Ascending aorta (tissue), 2 donors: ENCODE measurements around the gene UBB. TPM values are rescaled to one million over a fixed set of nuclear protein-coding genes. Genes with fewer than 3 reads are reported as not detected.
A peak's percentile ranks its signal among the peaks of the same experiment; 100 is the strongest.

Experiments
- DNase-seq, 2 donors: peaks; one replicate each; pipeline ENCODE4 v3.0.0-alpha.2; 2019; ENCODE audit warnings: low spot score in 2 of 2
- H3K27ac ChIP-seq, 2 donors: fragments of 200-600 bp; sonication (generic); one replicate each; pipeline ENCODE4 v1.5.1; 2016 to 2017; ENCODE audit warnings: mild to moderate bottlenecking in 1 of 2
- H3K27me3 ChIP-seq: fragments of 200-600 bp; sonication (generic); one replicate; pipeline ENCODE4 v1.5.1; 2017
- H3K36me3 ChIP-seq, 2 donors: fragments of 200-600 bp; sonication (generic); one replicate each; pipeline ENCODE4 v1.5.1; 2016
- H3K4me1 ChIP-seq, 2 donors: fragments of 200-600 bp; sonication (generic); one replicate each; pipeline ENCODE4 v1.5.1; 2016 to 2017; ENCODE audit warnings: mild to moderate bottlenecking in 1 of 2
- H3K4me3 ChIP-seq, 2 donors: fragments of 200-600 bp; sonication (generic); one replicate each; pipeline ENCODE4 v1.5.1; 2016 to 2017; ENCODE audit warnings: mild to moderate bottlenecking in 1 of 2
- H3K9me3 ChIP-seq, 2 donors: fragments of 200-600 bp; sonication (generic); one replicate each; pipeline ENCODE4 v1.5.1; 2016
- intact Hi-C: fragments of 100-400 bp; cut with DNase I; formaldehyde crosslinking; loops from one replicate; pipeline ENCODE4 v1.15.1; 2023
- total RNA-seq: library from RNA; depleted of rRNA; stranded (reverse); fragments of >200 nt; gene quantifications from one replicate; pipeline ENCODE4 v1.1.0, GENCODE V29; 2016
- TF ChIP-seq, protein P1 (sequence below), 3 experiments: fragments of 200-600 bp in 2 of 3; fragments of 450-650 bp in 1 of 3; sonication (generic) in 2 of 3; IDR thresholded peaks; one replicate each; pipeline ENCODE4 v1.5.1; 2016 to 2019; ENCODE audit warnings: antibody characterized with exemption in 3 of 3, mild to moderate bottlenecking in 1 of 3, moderate library complexity in 1 of 3

The UBB gene
- total RNA-seq, 1 donor from 2014 or later: 615 TPM

DNA sequence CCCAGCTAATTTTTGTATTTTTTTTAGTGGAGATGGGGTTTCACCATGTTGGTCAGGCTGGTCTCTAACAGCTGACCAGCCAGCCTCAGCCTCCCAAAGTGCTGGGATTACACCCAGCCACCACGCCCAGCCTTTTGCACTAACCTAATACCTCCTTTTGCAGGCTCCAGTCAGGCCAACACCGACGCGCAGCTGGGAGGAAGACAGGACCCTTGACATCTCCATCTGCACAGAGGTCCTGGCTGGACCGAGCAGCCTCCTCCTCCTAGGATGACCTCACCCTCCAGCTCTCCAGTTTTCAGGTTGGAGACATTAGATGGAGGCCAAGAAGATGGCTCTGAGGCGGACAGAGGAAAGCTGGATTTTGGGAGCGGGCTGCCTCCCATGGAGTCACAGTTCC is 36.5 kb downstream of the UBB start:
- TF ChIP-seq, protein P1, sequence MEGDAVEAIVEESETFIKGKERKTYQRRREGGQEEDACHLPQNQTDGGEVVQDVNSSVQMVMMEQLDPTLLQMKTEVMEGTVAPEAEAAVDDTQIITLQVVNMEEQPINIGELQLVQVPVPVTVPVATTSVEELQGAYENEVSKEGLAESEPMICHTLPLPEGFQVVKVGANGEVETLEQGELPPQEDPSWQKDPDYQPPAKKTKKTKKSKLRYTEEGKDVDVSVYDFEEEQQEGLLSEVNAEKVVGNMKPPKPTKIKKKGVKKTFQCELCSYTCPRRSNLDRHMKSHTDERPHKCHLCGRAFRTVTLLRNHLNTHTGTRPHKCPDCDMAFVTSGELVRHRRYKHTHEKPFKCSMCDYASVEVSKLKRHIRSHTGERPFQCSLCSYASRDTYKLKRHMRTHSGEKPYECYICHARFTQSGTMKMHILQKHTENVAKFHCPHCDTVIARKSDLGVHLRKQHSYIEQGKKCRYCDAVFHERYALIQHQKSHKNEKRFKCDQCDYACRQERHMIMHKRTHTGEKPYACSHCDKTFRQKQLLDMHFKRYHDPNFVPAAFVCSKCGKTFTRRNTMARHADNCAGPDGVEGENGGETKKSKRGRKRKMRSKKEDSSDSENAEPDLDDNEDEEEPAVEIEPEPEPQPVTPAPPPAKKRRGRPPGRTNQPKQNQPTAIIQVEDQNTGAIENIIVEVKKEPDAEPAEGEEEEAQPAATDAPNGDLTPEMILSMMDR (IDR thresholded peaks at IDR 0.05): no peak
- no peak for DNase-seq
- Histone ChIP-seq H3K36me3 (no peaks in the 10 kb centered on the region), H3K4me1 (peaks cover 14 to 28% of the 10 kb centered on the region in 2 donors), H3K9me3 (no peaks in the 10 kb centered on the region), H3K4me3 (no peak overlapping the region), H3K27ac (peak overlapping the region; percentile 84 to 97), H3K27me3 (no peaks in the 10 kb centered on the region)
- intact Hi-C loops: no loop called here

DNA sequence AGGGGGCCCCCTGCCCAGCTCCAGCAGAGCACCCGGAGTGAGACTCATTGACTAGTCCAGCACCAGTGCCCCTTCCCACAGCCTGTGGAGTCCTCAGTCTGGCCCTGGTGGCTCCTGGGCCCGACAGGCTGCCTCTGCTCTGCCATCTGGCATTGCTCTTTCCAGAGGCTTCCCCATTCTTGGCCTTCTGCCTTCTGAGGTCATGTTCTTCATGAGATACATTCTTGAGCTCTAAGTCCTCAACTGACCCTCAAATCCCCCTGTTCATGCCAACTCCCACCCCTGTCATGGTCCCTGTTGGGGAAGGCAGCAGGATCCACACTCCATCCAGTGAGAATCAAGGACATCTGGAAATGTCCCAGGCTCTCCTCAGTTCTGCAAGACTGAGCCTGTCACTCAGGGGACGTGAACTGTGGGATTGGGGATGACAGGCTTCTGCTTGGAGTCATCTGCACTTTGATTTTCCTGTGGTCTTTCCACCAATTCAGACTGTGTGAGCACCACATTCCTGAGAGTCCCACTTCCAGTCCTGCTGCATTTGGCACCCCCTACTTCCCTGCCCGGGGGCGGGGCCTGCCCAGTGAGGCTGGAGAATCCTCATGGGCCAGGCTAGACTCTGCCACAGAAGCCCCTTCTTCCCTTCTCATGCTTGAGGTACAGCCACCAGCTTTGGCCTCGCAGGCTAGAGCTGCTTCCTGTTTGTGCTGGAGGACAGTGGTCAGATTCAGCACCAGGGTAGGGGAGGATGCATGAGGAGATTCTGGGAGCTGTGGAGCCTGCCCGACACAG is 37.2 kb downstream of the UBB start:
- peak overlapping the region; percentile 84 to 97 for H3K27ac ChIP-seq
- peaks cover 0 to 1% of the 10 kb centered on the region in 2 donors for H3K36me3 ChIP-seq
- TF ChIP-seq, protein P1 (IDR thresholded peaks at IDR 0.05): no peak
- no peak for DNase-seq
- H3K4me3 ChIP-seq: no peak overlapping the region
- H3K4me1 ChIP-seq: peaks cover 14 to 28% of the 10 kb centered on the region in 2 donors
- intact Hi-C loops: loop anchor here (2.0 kb wide), 1 partner anchor 37 kb away; the partner anchor contains the start of gene UBB
- no peaks in the 10 kb centered on the region for H3K9me3 ChIP-seq
- H3K27me3 ChIP-seq: no peaks in the 10 kb centered on the region

DNA sequence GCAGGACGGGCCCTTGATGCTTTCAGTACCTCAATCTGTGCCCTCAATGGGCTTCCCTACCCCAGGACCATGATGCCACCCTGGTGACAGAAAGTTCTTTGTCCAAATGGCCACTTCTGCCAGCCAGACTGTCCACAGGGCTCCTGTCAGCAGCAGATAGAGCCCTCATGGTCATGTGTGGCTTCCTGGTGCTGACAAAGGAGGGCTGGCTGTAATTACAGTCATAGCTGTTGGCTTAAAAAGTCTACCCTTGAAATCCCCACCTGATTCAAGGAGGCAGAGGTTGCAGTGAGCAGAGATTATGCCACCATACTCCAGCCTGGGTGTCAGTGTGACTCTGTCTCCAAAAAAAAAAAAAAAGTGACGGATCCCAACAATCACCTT is 37.8 kb downstream of the UBB start:
- TF ChIP-seq, protein P1 (IDR thresholded peaks at IDR 0.05): no peak
- intact Hi-C loops: loop anchor here (1.0 to 2.0 kb wide), 2 partner anchors 20 to 38 kb away; partner anchors contain the start of gene UBB
- H3K27ac ChIP-seq: peak overlapping the region; percentile 84 to 97
- peaks cover 0 to 6% of the 10 kb centered on the region in 2 donors for H3K36me3 ChIP-seq
- H3K4me1 ChIP-seq: peaks cover 14 to 28% of the 10 kb centered on the region in 2 donors
- H3K4me3 ChIP-seq: no peak overlapping the region
- no peaks in the 10 kb centered on the region for H3K27me3 ChIP-seq
- H3K9me3 ChIP-seq: no peaks in the 10 kb centered on the region
- no peak for DNase-seq

DNA sequence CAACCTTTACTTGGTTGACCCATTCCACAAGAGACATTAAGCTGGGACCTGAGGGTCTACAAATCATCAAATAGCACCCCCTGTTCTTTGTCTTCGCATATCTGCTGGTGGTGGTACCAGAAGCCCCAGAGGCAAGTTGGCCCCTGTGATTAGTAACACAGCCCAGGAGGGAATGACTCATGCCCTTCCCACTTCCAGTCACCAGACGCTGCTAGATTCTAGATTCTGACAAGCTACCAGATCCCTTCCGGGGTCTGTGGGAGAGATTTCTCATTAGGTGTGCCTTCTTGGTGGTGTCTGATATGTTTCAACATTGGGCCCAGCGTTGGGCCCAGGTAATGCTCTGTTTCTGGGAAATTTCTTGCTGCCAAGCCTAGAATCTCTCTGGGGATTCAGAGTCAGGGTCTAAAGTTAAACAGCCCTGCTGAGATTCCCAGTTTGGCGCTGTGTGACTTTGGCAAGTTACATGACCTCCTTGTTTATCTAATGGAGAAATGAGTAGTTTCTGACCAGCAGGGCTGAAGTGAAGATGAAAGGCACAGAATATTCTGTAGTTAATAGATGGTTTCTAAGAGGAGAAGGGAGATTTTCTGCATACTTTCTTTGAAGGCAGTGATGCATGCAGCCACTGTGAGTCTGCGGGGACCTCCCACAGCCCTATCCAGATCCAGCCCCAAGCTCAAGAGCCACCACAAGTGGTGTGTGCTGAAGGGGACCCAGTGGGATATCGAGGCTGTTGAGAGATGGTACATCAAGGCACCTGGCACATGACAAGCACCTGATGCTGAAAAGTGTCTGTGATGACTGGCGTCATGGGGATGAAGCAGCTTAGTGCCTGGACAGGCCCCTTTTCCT is 38.4 kb downstream of the UBB start:
- H3K27me3 ChIP-seq: no peaks in the 10 kb centered on the region
- intact Hi-C loops: loop anchor here (1.0 to 2.0 kb wide), 2 partner anchors 19 to 38 kb away; partner anchors contain the start of gene UBB
- H3K9me3 ChIP-seq: no peaks in the 10 kb centered on the region
- TF ChIP-seq, protein P1 (IDR thresholded peaks at IDR 0.05): no peak
- H3K36me3 ChIP-seq: peaks cover 0 to 6% of the 10 kb centered on the region in 2 donors
- peak overlapping the region; percentile 84 to 97 for H3K27ac ChIP-seq
- peak in 1 of 2 donors; percentile 87 for DNase-seq
- H3K4me1 ChIP-seq: peaks cover 14 to 28% of the 10 kb centered on the region in 2 donors
- peak overlapping the region in 1 of 2 donors; percentile 31 for H3K4me3 ChIP-seq

DNA sequence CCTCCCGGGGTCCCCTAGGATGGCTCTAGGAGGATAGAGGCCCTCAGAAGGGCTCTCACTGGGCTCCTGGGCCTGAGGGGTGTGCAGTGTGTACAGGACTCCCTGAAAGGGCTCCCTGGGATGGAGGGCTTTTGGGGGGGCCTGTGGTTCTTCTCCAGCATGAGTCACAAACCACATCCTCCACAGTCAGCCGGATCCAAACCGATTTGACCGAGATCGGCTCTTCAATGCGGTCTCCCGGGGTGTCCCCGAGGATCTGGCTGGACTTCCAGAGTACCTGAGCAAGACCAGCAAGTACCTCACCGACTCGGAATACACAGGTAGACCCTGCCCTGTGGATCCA is 39.0 kb downstream of the UBB start:
- H3K4me3 ChIP-seq: no peak overlapping the region
- peaks cover 14 to 28% of the 10 kb centered on the region in 2 donors for H3K4me1 ChIP-seq
- DNase-seq: no peak
- peaks cover 0 to 6% of the 10 kb centered on the region in 2 donors for H3K36me3 ChIP-seq
- no peaks in the 10 kb centered on the region for H3K9me3 ChIP-seq
- TF ChIP-seq, protein P1 (IDR thresholded peaks at IDR 0.05): no peak
- intact Hi-C loops: loop anchor here (1.0 to 2.0 kb wide), 2 partner anchors 18 to 39 kb away; partner anchors contain the start of gene UBB
- peak overlapping the region; percentile 84 to 97 for H3K27ac ChIP-seq
- H3K27me3 ChIP-seq: no peaks in the 10 kb centered on the region
